ENCODE data around the gene LUC7L2. TPM values are rescaled to one million over a fixed set of nuclear protein-coding genes. Genes with fewer than 3 reads are reported as not detected.

Gene LUC7L2
- total and polyA plus RNA-seq, 12 donors = 31.5 to 100.0 (median 53.3) TPM

GRCh38 chr7:139341058-139341775 is 18.5 kb upstream of the LUC7L2 start, which contains the start of gene FMC1:
Gene FMC1, plus strand, starts transcription at chr7:139341337. Its CDS starts 48 bp downstream, at chr7:139341385.
- Histone ChIP-seq H3K4me1 (replicated peaks in 1 of 2) (peaks cover 4 to 11% of the 10 kb centered on the region in 2 donors), H3K9me3 (replicated peaks in 1 of 3) (no peaks in the 10 kb centered on the region), H3K27ac (peak within 1 kb of the TSS; percentile 93 to 100 (median 100)), H3K36me3 (replicated peaks in 1 of 2) (peaks cover 0 to 10% of the 10 kb centered on the region in 2 donors), H3K27me3 (no peaks in the 10 kb centered on the region), H3K4me3 (peak within 1 kb of the TSS; percentile 49 to 88 (median 68))
- peak in 5 of 6 experiments; percentile 42 to 67 (median 50) for TF ChIP-seq CTCF (IDR thresholded peaks at IDR 0.05)
- TF ChIP-seq POLR2A (IDR thresholded peaks at IDR 0.05) = peak; percentile 54 to 82
- DNase-seq = peak; percentile 93 to 97 (median 96)
- WGBS, 4 donors = 0 to 1% (median 0%) methylated on average over 25 to 54 of the region's 54 CpGs
- intact Hi-C loops (cut with DNase I) = loop anchor here in 1 of 2 donors (2.0 kb wide), 1 partner anchor 18 kb away; the partner anchor contains the start of gene LUC7L2

GRCh38 chr7:139341776-139342226 is 17.9 kb upstream of the LUC7L2 start:
- peaks cover 0 to 16% of the 10 kb centered on the region in 2 donors for H3K36me3 ChIP-seq (replicated peaks in 1 of 2)
- H3K9me3 ChIP-seq (replicated peaks in 1 of 3) = no peaks in the 10 kb centered on the region
- H3K27ac ChIP-seq = peak overlapping the region; percentile 93 to 100 (median 100)
- 0 to 1% (median 0%) methylated on average over 9 of the region's 9 CpGs for WGBS, 4 donors
- intact Hi-C loops (cut with DNase I) = loop anchor here in 1 of 2 donors (2.0 kb wide), 1 partner anchor 17 kb away; the partner anchor contains the start of gene LUC7L2
- peaks cover 4 to 11% of the 10 kb centered on the region in 2 donors for H3K4me1 ChIP-seq (replicated peaks in 1 of 2)
- H3K27me3 ChIP-seq = no peaks in the 10 kb centered on the region
- peak overlapping the region in 3 of 4 donors; percentile 49 to 88 (median 83) for H3K4me3 ChIP-seq
- DNase-seq = peak in 1 of 7 donors; percentile 16
- TF ChIP-seq CTCF (IDR thresholded peaks at IDR 0.05) (no peak), POLR2A (IDR thresholded peaks at IDR 0.05) (no peak)

GRCh38 chr7:139345042-139345441 is 14.7 kb upstream of the LUC7L2 start:
- DNase-seq = no peak
- Histone ChIP-seq H3K4me3 (no peak overlapping the region), H3K27ac (no peak overlapping the region), H3K4me1 (replicated peaks in 1 of 2) (peaks cover 4 to 11% of the 10 kb centered on the region in 2 donors), H3K9me3 (replicated peaks in 1 of 3) (no peaks in the 10 kb centered on the region), H3K27me3 (no peaks in the 10 kb centered on the region), H3K36me3 (replicated peaks in 1 of 2) (peaks cover 0 to 32% of the 10 kb centered on the region in 2 donors)
- TF ChIP-seq CTCF (IDR thresholded peaks at IDR 0.05) = no peak
- TF ChIP-seq POLR2A (IDR thresholded peaks at IDR 0.05) = no peak
- intact Hi-C loops (cut with DNase I) = no loop called here
- 80 to 90% (median 87%) methylated on average over 1 of the region's 1 CpG for WGBS, 4 donors

GRCh38 chr7:139351027-139351426 is 8.7 kb upstream of the LUC7L2 start:
- TF ChIP-seq CTCF (IDR thresholded peaks at IDR 0.05) (no peak), POLR2A (IDR thresholded peaks at IDR 0.05) (no peak)
- H3K4me3 ChIP-seq = no peak overlapping the region
- no peaks in the 10 kb centered on the region for H3K4me1 ChIP-seq (replicated peaks in 1 of 2)
- no peaks in the 10 kb centered on the region for H3K27me3 ChIP-seq
- H3K27ac ChIP-seq = no peak overlapping the region
- 90 to 95% (median 93%) methylated on average over 2 of the region's 2 CpGs for WGBS, 4 donors
- no peak for DNase-seq
- H3K9me3 ChIP-seq (replicated peaks in 1 of 3) = no peaks in the 10 kb centered on the region
- intact Hi-C loops (cut with DNase I) = no loop called here
- peaks cover 0 to 30% of the 10 kb centered on the region in 2 donors for H3K36me3 ChIP-seq (replicated peaks in 1 of 2)
